ENCODE results near the gene RPS21. TPM values are rescaled to one million over a fixed set of nuclear protein-coding genes. Genes with fewer than 3 reads are reported as not detected.

RPS21 gene
- total and polyA plus RNA-seq, 9 of the 15 experiments (the other 6 are each of a cell fraction or from before 2014, with no cell fraction given), result 1,380 to 5,647 (median 3,091) TPM

DNA sequence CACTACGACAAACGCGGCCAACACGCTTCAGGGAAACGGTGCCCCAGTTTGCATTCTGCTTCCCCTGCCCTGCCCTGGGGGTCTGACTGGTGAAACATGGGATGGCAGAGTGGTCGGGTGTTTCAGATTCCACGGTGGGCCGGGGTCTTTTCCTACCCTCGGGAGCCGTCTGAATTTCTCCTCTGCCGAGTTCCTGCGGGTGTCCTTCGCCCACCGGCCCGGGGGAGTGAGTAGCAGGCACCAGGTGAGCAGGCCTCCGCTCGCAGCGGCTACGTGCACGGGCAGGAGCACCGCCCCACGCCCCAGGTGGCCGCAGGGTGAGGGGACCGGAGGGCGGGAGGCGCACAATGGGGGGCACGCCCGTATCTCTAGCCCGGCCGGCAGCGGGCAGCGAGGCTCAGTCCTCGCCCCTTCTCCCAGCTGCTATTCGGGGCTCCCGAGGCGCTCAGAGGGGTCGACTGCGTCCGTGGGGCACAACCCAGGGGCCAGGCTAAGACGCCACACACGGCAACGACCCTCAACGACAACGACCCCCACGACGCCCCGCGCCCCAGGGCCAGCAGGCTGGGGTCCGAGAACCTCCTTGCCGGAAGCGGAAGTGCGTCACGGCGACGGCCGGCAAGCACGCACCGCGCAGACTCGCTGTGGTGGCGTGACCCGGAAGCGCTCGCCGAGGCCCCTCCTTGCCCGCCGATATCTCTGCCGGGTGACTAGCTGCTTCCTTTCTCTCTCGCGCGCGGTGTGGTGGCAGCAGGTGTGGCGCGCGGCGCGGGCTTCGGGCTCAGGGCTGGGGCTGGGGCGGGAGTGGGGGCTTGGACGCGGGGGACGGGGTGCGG is at the start of gene RPS21 (continued):
- TF ChIP-seq ZNF431 (CRISPR knock-in tag; IDR thresholded peaks at IDR 0.05) (peak; percentile 64; the same call in 1 of the 2 replicates), MAFF (IDR thresholded peaks at IDR 0.05; ENCODE audit: low read length) (no peak), ARID1B (IDR thresholded peaks at IDR 0.05) (peak; percentile 11; the same call in 1 of the 2 replicates), RBBP5 (IDR thresholded peaks at IDR 0.05; ENCODE audit: borderline replicate concordance, insufficient read depth, low read length, poor library complexity, severe bottlenecking) (peak; percentile 75), MTA2 (IDR thresholded peaks at IDR 0.05; ENCODE audit: low read depth) (peak; percentile 81), MAZ (CRISPR knock-in tag; conservative IDR thresholded peaks at IDR 0.05 in 1 of 2, IDR thresholded peaks at IDR 0.05 in 1 of 2) (peak; percentile 68 to 79), PHF20 (IDR thresholded peaks at IDR 0.05; ENCODE audit: partially characterized antibody) (peak; percentile 87), ZNF124 (CRISPR knock-in tag; IDR thresholded peaks at IDR 0.05) (no peak), DIDO1 (tag; IDR thresholded peaks at IDR 0.05; ENCODE audit: low read depth) (peak; percentile 64), CBFB (CRISPR knock-in tag; IDR thresholded peaks at IDR 0.05) (peak; percentile 50; the same call in 1 of the 2 replicates), CREM (IDR thresholded peaks at IDR 0.05; ENCODE audit: low read depth) (peak; percentile 96), ZFX (CRISPR knock-in tag; IDR thresholded peaks at IDR 0.05) (peak; percentile 66)
- TF ChIP-seq, protein P1, sequence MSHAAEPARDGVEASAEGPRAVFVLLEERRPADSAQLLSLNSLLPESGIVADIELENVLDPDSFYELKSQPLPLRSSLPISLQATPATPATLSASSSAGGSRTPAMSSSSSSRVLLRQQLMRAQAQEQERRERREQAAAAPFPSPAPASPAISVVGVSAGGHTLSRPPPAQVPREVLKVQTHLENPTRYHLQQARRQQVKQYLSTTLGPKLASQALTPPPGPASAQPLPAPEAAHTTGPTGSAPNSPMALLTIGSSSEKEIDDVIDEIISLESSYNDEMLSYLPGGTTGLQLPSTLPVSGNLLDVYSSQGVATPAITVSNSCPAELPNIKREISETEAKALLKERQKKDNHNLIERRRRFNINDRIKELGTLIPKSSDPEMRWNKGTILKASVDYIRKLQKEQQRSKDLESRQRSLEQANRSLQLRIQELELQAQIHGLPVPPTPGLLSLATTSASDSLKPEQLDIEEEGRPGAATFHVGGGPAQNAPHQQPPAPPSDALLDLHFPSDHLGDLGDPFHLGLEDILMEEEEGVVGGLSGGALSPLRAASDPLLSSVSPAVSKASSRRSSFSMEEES (CRISPR knock-in tag; IDR thresholded peaks at IDR 0.05), result no peak
- TF ChIP-seq, protein P2, sequence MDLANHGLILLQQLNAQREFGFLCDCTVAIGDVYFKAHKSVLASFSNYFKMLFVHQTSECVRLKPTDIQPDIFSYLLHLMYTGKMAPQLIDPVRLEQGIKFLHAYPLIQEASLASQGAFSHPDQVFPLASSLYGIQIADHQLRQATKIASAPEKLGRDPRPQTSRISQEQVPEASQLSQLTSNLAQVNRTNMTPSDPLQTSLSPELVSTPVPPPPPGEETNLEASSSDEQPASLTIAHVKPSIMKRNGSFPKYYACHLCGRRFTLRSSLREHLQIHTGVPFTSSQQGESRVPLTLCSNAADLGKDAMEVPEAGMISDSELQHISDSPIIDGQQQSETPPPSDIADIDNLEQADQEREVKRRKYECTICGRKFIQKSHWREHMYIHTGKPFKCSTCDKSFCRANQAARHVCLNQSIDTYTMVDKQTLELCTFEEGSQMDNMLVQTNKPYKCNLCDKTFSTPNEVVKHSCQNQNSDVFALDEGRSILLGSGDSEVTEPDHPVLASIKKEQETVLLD (IDR thresholded peaks at IDR 0.05), result 0 out of 2 replicates have a peak, but pooled peaks have one; percentile 55
- TF ChIP-seq, protein P3, sequence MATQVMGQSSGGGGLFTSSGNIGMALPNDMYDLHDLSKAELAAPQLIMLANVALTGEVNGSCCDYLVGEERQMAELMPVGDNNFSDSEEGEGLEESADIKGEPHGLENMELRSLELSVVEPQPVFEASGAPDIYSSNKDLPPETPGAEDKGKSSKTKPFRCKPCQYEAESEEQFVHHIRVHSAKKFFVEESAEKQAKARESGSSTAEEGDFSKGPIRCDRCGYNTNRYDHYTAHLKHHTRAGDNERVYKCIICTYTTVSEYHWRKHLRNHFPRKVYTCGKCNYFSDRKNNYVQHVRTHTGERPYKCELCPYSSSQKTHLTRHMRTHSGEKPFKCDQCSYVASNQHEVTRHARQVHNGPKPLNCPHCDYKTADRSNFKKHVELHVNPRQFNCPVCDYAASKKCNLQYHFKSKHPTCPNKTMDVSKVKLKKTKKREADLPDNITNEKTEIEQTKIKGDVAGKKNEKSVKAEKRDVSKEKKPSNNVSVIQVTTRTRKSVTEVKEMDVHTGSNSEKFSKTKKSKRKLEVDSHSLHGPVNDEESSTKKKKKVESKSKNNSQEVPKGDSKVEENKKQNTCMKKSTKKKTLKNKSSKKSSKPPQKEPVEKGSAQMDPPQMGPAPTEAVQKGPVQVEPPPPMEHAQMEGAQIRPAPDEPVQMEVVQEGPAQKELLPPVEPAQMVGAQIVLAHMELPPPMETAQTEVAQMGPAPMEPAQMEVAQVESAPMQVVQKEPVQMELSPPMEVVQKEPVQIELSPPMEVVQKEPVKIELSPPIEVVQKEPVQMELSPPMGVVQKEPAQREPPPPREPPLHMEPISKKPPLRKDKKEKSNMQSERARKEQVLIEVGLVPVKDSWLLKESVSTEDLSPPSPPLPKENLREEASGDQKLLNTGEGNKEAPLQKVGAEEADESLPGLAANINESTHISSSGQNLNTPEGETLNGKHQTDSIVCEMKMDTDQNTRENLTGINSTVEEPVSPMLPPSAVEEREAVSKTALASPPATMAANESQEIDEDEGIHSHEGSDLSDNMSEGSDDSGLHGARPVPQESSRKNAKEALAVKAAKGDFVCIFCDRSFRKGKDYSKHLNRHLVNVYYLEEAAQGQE (IDR thresholded peaks at IDR 0.05; ENCODE audit: borderline replicate concordance), result no peak
- TF ChIP-seq, protein P3 (CRISPR knock-in tag; IDR thresholded peaks at IDR 0.05; ENCODE audit: low read depth), result 0 out of 2 replicates have a peak, but pooled peaks have one; percentile 21
